ENCODE measurements around the gene PGAM2. TPM values are rescaled to one million over a fixed set of nuclear protein-coding genes. Genes with fewer than 3 reads are reported as not detected.
"Not testable (repeated sequence)": the region's sequence is repeated elsewhere in the genome, so short reads cannot be mapped to it uniquely, and the experiment has no call there.

PGAM2 gene
- total RNA-seq, 1 experiment from 2014 or later = not detected

- DNase-seq (ENCODE audit: low read depth) = not testable (repeated sequence)
These were observed 33.3 kb downstream of the PGAM2 start for GRCh38 chr7:44032031-44032430.

GRCh38 chr7:44031319-44031718 is 34.0 kb downstream of the PGAM2 start:
- not testable (repeated sequence) for DNase-seq (ENCODE audit: low read depth)

GRCh38 chr7:44030029-44030428 is 35.3 kb downstream of the PGAM2 start:
- DNase-seq (ENCODE audit: low read depth) = not testable (repeated sequence)

GRCh38 chr7:44029433-44029832 is 35.9 kb downstream of the PGAM2 start:
- not testable (repeated sequence) for DNase-seq (ENCODE audit: low read depth)

- not testable (repeated sequence) for DNase-seq (ENCODE audit: low read depth)
These were observed 42.4 kb downstream of the PGAM2 start for GRCh38 chr7:44022796-44023467.

DNA sequence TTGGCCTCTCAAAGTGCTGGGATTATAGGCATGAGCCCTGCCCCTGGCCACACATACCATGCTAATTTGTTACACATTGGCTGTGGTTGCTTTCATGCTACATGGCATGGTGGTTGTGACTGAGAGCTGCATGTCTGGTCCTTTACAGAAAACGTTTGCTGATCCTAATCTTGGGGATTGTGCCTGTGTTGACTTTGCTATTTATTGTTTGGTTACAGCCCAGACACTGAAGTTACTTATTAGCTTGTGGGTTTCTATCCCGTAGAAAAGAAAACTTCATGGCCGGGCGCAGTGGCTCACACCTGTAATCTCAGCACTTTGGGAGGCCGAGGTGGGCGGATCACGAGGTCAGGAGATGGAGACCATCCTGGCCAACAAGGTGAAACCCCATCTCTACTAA is 43.3 kb downstream of the PGAM2 start:
- not testable (repeated sequence) for DNase-seq (ENCODE audit: low read depth)

- DNase-seq (ENCODE audit: low read depth) = not testable (repeated sequence)
These were observed 45.5 kb downstream of the PGAM2 start for GRCh38 chr7:44019825-44020224.

GRCh38 chr7:44018857-44019807 is 46.2 kb downstream of the PGAM2 start:
- peak; percentile 97 for DNase-seq (ENCODE audit: low read depth)

GRCh38 chr7:44015090-44015489 is 50.3 kb downstream of the PGAM2 start:
- DNase-seq (ENCODE audit: low read depth) = not testable (repeated sequence)

Other genes with a start within 250 kb of the PGAM2 start
- gene MRPS24, start 196.1 kb downstream of the PGAM2 start, total RNA-seq (2014; rRNA removed) = 153 and 156 TPM in 2 replicates
- 30.8 and 32.0 TPM in 2 replicates for gene URGCP, start 159.0 kb downstream of the PGAM2 start, total RNA-seq (2014; rRNA removed)
- gene UBE2D4, start 139.1 kb downstream of the PGAM2 start, total RNA-seq (2014; rRNA removed) = 16.2 and 22.2 TPM in 2 replicates
- not detected in 2 replicates for gene SPDYE1, start 67.7 kb downstream of the PGAM2 start, total RNA-seq (2014; rRNA removed)
- gene DBNL, start 20.9 kb downstream of the PGAM2 start, total RNA-seq (2014; rRNA removed) = 226 and 271 TPM in 2 replicates
- gene POLM, start 17.0 kb upstream of the PGAM2 start, total RNA-seq (2014; rRNA removed) = 18.4 and 19.4 TPM in 2 replicates
- not detected in 2 replicates for gene AEBP1, start 38.8 kb upstream of the PGAM2 start, total RNA-seq (2014; rRNA removed)
- 193 and 201 TPM in 2 replicates for gene POLD2, start 58.0 kb upstream of the PGAM2 start, total RNA-seq (2014; rRNA removed)
- not detected in 2 replicates for gene MYL7, start 75.8 kb upstream of the PGAM2 start, total RNA-seq (2014; rRNA removed)
- gene GCK, start 123.9 kb upstream of the PGAM2 start, total RNA-seq (2014; rRNA removed) = not detected in 2 replicates
- 136 TPM in 2 replicates for gene YKT6, start 135.4 kb upstream of the PGAM2 start, total RNA-seq (2014; rRNA removed)

Measured in LHCN-M2 (cell line).